Middle frontal gyrus (tissue), 1 donor: ENCODE data around the gene OR10G8.
"Not testable (repeated sequence)": the region's sequence is repeated elsewhere in the genome, so short reads cannot be mapped to it uniquely, and the experiment has no call there.

Experiments
- DNase-seq: peaks from one replicate; pipeline ENCODE4 v3.0.0-alpha.2; 2015; ENCODE audit warnings: low spot score; ENCODE audit errors: extremely low spot score

The OR10G8 gene

GRCh38 chr11:124026498-124026897 lies at the start of gene OR10G8:
Gene OR10G8 (plus strand): TSS chr11:124026798. CDS start chr11:124029623, 2,825 bp downstream.
- no peak for DNase-seq

DNA sequence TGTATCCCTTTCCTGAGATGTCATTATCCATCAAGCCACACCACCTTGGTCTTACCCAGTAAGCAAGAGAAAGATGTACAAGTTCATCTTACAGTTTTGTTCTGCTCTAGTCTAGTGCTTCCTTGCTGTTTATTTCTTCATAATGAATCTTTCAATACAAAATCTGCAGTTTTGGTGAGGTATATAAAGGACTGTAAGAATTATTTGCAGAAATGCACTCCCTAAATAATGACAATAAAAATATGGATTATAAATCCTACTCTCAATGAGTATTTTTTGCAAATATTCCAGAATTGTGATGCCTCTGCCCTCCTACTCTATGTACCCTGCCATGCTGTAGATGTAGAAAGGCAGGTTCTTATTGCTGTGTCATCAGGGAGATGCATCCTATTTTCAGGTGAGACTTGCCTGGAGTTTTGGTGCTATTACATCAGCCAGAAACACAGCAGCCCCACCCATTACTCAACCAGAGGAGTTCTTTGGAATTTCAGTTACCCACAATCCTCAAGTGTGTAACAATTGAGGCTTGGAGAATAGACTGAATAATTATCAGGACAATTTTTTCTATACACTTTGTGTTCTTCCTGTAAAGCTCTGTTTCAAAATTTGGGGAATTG lies 48.8 kb upstream of the OR10G8 start, which contains the start of gene OR10S1:
Gene OR10S1 (minus strand): TSS at position 51 of the 617 bp plus-strand sequence. CDS start 117 bp downstream, outside the sequence.
- no peak for DNase-seq

- no peak for DNase-seq
These were observed 47.3 kb upstream of the OR10G8 start for GRCh38 chr11:123979311-123979710.

DNA sequence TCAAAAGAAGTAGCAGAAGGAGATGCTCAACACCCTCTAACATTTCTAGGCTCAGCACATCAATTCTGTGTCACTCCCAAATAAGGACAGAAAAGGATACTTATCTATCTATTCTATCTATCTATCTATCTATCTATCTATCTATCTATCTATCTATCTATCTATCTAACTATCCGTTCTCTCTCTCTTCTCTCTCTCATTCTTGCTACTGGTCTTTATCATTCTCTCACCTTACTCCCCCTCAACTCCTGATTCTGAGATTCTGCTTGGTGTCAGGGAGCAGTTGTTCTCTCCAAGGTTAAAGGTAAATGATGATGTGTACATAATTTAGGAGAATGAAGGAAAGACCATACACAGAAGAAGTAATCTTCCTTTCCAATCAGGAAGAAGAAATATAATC lies 31.5 kb upstream of the OR10G8 start, which contains the start of gene OR10G6:
Gene OR10G6 (minus strand): TSS at position 43 of the 400 bp plus-strand sequence. CDS start 0 bp downstream, at position 43.
- no peak for DNase-seq

DNA sequence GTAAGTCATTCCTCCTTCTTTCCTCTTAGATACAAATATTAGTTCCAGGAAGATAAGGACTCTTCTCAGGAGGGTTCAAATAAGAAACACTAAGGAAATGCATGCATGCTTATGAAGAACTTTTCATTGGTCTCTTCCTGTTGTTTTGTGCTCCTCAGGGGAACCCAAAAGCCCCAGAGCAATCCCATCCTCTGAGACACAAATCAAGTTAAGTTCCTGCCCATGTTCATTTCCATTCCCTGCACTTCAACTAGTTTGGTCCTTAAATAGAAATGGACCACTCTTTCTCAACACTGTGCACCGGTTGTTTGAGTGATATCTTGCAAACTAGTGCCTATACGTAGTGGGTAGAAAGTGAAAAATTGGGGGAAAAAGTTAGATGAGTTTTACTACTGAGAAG lies 13.9 kb upstream of the OR10G8 start, which contains the start of gene OR10G4:
Gene OR10G4 (plus strand): TSS at position 301 of the 400 bp plus-strand sequence. CDS start 2,578 bp downstream, outside the sequence.
- no peak for DNase-seq

DNA sequence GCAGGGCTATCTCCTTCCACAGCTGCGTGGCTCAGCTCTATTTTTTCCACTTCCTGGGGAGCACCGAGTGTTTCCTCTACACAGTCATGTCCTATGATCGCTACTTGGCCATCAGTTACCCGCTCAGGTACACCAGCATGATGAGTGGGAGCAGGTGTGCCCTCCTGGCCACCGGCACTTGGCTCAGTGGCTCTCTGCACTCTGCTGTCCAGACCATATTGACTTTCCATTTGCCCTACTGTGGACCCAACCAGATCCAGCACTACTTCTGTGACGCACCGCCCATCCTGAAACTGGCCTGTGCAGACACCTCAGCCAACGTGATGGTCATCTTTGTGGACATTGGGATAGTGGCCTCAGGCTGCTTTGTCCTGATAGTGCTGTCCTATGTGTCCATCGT lies 10.8 kb upstream of the OR10G8 start:
- not testable (repeated sequence) for DNase-seq

DNA sequence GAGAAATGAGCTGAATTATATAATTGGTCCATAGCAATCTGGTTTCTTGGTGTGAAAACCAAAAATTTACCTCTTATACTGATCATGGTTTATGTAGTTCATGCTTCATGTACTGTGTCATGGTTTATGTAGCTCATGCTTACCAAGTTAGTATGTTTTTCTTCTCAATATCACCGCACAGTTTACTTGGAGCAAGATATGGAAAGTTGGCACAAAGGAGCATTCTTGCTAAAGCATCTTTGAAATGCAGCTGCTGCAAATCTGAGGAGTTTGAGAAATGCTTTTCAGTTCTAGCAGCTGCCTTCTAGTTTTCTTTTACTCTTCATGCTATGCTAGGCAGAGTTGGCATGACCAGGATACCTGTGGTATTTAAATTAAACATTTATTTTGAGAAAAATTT lies 10.1 kb downstream of the OR10G8 start:
- DNase-seq, result no peak

GRCh38 chr11:124039557-124039956 lies 13.0 kb downstream of the OR10G8 start:
- DNase-seq, result no peak

DNA sequence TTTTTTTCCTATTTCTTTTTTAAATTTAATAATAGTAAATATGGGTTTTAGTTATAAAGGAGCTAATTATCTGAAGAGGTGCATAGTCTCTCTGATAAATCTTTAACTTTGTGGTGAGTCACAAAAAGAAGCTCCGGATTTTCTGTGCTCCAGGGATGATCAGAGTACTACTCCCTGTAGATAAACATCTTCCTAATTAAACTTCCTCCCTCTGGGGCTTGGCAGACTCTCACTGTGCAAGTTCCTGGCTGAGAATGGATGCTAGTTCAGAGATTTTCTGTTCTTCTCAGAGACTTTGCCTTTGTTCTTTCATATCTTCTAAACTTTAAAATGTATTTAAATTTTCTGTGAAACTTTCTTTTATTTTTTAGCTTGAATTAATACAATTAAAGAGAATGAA lies 14.7 kb downstream of the OR10G8 start, which contains the start of gene OR10G7:
Gene OR10G7 (minus strand): TSS at position 72 of the 400 bp plus-strand sequence. CDS start 2,324 bp downstream, outside the sequence.
- no peak for DNase-seq

- no peak for DNase-seq
These were observed 16.8 kb downstream of the OR10G8 start for GRCh38 chr11:124043420-124043819.

GRCh38 chr11:124050748-124051147 lies 24.1 kb downstream of the OR10G8 start:
- DNase-seq, result no peak

- no peak for DNase-seq
These were observed 26.4 kb downstream of the OR10G8 start for GRCh38 chr11:124052966-124053365.

DNA sequence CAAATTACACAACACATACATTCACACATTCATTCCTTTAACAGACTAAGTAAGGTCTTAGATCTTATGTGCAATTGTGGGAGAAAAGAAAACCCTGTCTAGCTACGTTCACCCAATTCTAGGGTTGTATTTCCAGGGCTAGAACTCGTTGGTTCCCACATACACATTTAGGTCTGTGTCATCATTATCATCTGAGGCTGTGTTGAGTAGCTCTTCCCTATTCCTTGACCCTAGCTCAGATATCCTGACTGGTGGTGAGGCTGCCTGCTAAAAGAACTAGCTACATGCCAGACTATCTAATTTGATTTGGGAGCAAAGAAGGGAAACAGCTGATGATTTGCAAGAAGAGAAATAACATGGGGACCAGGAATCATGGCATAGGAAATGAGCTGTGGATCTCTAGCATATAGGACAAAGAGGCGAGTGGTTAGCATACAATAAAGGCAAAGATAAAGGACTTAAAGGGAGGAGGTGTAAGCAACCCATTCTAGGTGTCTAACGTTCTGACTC lies 42.1 kb downstream of the OR10G8 start:
- DNase-seq, result no peak

DNA sequence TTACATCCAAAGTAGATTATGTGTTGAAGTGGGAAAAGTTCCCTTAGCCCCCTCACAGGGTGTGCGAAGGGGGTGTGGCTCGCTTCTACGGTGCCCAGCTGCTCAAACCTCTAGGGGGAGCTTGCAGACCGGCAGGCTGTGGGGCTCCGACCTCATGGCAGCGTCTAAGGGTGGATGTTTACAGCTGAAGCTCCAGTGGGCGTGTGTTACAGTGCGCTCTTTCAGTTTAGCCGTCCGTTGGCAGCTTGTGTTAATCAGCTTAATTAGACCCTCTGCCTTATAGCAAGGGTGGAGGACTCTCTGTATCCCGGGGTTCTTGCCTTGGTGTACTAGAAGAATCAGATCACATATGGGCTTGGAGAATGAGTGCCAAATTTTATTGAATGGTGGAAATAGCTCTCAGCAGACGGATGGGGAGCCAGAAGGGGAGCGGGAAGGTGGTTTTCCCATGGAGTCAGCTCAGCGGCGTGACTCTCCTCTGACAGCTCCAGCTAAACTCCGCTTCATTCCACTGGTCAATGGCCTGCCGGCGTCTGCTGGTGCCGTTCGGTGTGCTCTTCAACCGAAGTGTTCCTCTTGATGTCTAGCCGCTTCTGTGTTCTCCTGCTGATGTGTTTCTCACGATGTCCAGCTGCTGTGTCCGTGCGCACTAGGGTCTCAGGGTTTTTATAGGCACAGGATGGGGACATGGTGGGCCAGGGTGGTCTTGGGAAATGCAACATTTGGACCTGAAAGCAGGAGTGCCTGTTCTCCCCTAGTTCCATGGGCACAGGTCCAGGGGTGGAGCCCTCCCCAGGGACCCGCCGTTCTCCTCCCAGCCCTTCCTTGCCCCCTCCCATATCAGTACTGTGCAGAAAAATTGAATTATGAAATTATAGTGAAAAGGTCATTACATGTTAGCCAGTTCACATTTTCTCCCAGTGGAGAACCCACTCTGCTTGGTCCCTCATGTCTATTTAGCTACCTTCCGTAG lies 43.1 kb downstream of the OR10G8 start:
- DNase-seq, result no peak

DNA sequence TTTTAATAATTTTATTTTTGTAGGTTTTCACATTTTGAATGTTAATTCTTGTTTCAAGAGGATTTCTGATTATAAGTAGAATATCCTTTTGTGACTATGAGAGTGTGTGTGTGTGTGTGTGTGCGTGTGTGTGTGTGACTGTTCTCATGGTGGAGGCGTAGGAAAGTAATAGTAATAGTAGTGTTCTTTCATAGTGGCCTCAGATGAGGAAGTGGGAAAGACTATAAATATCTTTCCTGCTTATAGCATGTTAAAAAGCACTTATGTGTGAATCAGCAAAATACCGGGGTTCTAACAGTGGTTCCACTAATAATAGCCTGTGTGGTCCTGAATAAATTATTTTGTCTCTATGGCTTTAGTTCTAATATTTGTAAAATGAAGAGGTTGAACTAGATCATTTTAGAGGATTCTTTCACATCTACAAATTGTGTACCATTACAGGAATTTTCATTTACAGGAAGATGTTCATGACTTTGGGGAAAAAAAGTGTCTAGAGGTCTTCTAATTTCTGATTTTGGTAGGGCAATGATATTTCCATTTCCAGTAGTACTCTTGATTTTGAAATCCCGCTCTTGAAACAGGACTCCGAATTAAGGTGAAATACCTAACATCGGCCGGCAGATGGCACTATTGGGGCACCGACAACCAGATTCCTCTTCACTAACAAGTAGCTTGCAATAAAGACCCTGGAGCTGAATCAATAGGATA lies 44.5 kb downstream of the OR10G8 start:
- no peak for DNase-seq

GRCh38 chr11:124071623-124071948 lies 45.0 kb downstream of the OR10G8 start:
- no peak for DNase-seq

DNA sequence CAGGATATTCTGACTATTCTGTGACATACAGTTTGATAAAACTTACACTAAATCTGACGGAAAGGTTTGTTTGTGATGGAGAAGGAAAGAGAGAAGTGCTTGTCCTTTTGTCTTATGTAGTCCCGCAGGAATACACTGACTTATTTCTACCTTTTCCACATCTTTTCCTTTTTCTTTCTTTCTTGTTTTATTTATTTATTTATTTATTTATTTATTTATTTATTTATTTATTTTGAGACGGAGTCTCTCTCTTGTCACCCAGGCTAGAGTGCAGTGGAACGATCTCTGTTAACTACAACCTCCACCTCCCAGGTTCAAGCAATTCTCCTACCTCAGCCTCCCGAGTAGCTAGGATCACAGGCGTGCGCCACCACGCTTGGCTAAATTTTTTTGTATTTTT lies 45.5 kb downstream of the OR10G8 start:
- DNase-seq, result no peak

GRCh38 chr11:124074554-124074953 lies 48.0 kb downstream of the OR10G8 start:
- no peak for DNase-seq

- no peak for DNase-seq
These were observed 48.9 kb downstream of the OR10G8 start for GRCh38 chr11:124075492-124075840.

DNA sequence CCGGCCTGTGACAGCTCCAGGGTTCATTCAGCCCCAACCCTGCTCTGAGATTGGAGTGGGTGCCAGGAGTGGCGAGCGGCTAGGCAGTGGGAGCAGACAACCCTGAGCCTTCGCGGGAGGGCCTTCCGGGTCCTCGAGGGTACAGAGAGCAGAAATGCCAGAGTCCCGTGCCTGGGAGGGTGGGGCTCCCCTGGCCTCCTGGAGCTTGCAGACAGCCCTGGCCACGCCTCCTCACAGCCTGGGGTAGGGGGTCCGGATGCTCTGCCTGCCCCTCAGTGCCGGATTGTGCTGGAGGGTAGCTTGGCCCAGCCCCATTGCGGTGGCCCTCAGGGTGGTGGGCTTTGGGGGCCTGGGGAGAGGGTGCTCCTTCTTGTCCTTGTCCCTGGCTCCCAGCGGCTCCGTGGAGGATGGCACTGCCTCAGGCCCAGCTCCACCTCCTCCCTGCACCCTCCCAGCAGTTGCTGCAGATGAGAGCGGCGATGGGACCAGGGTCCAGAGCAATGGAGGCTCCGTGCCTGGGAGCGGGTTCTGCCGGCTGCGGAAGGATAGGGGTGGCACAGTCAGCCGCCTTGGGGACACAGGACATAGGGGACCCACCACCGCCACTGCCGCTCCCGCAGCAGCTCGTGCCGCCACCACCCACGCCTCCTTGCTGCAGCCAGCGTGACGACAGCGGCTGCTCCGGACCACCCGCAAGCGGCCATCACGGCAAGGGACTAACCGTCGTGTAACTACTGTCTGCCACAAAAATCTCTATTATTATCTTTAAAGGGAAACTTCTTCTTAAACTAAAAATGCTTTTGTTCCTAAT lies 49.4 kb downstream of the OR10G8 start:
- no peak for DNase-seq
